NCI-H345 (cell line): Measurements from ENCODE around the gene MMP24.
"Not testable (repeated sequence)": the region's sequence is repeated elsewhere in the genome, so short reads cannot be mapped to it uniquely, and the experiment has no call there.

Source experiments
- DNase-seq: peaks from one replicate; lab custom pipeline; 2025; lab: John Stamatoyannopoulos, UW

Gene MMP24

DNA sequence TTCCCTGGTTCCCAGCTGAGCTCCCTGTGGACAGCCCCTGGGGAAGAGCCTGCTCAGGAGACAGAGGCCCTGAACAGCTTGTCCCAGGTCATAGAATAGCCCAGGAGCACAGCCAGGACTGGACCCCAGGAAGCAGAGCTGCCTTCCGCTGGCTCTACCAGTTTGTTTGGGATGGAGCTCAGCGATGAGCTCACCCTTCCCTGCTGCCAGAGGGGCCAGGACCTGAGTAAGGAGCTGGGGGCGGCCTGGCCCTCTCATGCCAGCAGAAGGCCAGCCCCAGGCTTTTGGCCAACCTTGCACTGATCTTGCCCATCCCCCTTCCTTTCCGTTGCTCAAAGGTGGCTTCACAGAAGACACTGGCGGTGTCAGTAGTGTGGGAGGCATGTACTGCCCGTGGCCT lies 33.9 kb downstream of the MMP24 start:
- DNase-seq, result no peak

DNA sequence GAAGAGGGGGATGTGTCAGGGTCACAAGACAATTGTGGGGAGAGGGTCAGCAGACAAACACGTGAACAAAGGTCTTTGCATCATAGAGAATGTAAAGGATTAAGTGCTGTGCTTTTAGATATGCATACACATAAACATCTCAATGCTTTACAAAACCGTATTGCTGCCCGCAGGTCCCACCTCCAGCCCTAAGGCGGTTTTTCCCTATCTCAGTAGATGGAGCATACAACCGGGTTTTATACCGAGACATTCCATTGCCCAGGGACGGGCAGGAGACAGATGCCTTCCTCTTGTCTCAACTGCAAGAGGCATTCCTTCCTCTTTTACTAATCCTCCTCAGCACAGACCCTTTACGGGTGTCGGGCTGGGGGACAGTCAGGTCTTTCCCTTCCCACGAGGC lies 35.8 kb downstream of the MMP24 start:
- DNase-seq, result not testable (repeated sequence)

DNA sequence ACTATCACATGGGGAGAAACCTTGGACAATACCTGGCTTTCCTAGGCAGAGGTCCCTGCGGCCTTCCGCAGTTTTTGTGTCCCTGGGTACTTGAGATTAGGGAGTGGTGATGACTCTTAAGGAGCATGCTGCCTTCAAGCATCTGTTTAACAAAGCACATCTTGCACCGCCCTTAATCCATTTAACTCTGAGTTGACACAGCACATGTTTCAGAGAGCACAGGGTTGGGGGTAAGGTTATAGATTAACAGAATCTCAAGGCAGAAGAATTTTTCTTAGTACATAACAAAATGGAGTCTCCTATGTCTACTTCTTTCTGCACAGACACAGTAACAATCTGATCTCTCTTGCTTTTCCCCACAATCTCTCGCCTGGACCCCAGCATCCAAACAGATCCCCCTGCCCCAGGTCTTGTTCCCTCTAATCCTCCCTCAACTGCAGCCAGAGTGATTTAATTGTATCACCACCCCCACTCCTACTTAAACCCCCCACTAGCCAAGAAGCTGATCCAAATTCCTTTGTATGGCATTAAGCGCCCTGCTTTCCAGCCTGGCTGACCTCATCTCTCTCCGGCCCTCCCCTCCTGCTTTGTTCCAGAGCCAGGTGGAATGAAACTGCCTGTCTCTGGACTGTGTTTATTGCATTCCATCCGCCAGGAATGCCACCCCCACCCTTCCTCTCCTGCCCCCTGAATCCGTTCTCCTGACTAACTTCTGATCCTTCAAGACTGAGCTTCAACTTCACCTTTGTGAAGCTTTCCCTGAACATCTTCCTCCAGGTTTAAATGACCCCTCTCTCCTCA lies 36.4 kb downstream of the MMP24 start:
- DNase-seq, result not testable (repeated sequence)

DNA sequence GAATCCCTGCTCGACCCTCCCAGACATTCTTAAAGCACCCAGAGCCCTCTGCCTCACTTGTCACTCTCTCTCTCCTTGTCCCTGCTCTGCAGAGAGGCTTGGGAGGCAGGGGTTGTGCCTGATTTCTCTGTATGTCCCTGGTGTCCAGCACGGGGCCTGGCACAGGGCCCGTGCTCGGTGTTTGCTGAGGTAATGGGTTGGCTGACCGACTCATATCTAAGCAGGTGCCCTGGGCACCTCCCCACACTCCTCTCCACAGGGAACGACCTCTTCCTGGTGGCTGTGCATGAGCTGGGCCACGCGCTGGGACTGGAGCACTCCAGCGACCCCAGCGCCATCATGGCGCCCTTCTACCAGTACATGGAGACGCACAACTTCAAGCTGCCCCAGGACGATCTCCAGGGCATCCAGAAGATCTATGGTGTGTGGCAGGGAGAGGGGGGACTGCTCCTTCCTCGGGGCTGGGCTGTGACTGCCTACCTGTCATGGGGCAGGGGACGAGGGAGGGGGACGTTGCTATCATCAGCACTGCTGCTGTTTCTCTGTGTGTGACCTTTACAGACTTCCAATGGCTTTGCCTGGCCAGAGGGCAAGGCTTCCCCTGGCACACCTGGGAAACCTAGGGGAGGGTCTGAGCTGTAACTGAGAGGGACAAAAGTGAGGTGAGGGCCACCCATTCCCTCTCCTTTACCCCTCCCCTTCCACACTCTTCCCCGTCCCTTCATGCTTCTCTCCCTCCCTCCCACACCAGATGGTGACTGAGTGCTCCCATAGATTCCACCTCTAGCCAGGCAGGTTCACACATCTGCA lies 37.2 kb downstream of the MMP24 start:
- DNase-seq, result no peak

DNA sequence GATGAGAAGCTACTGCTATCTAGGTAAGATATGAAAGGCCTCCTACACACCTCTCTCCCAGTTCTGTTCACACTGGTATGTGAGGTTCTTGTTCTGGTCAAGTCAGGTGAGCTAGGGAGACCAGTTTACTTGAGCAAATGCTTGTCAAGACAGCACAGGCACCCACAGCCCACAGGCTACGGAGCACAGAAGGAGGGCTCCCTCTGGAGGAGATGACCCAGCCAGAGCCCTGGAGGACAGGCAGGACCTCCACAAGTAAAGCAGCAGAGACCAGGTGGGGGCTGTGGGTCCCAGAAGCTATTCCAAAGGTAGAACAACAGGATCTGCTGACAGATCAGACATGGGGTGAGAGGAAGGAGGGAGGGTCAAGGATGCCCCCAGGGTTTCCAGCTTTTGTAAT lies 38.3 kb downstream of the MMP24 start:
- DNase-seq, result no peak

DNA sequence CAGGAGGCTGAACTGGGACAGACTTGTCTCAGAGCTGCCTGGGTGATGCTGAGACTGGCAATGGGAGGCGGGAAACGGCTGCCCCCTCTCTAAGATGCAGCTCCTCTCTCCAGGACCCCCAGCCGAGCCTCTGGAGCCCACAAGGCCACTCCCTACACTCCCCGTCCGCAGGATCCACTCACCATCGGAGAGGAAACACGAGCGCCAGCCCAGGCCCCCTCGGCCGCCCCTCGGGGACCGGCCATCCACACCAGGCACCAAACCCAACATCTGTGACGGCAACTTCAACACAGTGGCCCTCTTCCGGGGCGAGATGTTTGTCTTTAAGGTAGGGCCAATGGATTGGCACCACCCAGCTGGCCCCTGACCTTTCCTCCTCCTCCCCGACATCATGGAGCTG lies 40.6 kb downstream of the MMP24 start:
- no peak for DNase-seq

DNA sequence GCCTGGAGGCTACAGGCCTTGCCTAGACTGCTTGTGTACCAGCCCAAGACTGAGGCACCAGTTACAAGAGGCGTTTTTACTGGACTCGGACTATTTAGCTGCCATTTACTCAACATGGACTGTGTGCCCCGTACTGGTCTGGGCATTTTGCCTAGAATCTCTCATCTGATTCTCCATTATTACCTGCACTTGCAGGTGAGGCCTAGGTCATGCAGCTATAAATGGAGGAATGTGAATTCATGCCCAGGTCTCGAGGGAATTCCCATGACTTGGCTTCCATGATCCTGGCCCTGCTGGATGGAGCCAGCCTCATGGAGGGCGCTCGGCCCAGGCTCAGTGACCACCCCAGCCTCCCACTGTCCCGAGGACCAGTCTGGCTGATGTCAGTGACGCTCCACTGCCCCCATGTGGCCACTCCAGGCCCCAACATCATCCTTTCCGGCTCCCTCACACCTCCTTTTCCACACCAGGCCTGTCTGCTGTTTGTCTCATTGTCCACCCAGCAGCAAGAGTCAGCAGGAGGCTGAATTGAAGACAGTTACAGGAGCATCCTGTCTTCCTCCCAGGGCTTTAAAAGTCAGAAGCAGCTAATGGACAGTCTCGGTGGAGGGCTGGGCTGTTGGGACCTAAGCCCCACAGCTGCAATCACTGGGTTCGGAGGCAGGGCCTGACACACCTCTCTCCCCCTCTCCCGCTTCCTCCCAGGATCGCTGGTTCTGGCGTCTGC lies 42.7 kb downstream of the MMP24 start:
- peak; percentile 35 for DNase-seq

DNA sequence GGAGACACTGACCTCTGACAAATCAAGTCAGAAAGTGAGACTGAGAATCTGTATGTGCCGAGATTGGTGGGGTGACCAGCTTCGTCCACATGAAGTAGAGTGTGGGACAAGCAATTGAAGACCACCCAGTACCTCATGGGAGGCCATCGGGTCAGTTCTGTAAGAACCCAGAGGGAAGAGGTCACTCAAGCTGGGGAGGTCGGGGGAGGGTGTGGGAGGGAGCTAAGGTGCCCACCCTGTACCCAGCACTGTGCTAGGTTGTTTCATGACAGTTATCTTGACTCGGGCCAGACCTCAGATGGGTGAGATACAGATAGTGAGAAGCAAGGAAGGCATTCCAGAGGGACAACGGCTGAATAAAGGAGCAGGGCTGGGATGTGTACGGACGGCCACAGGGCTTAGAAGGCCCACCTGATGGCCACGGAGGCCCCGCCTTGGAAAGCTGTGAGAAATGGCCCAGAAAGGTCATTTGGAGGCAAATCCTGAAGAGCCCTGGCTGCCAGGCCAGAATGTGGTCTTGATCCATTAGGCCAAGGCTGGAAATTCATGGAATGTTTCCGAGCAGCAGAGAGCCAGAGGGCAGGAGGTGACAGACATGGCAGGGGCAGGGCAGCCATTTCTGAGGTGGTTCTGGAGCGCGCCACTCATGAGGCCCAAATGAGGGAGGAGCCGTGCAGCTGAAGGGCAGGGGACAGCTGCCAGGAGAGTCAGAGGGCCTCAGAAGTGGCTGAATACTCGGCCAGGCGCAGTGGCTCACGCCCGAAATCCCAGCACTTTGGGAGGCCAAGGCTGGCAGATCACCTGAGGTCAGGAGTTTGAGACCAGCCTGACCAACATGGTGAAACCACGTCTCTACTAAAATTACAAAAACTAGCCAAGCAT lies 43.8 kb downstream of the MMP24 start:
- DNase-seq, result no peak

DNA sequence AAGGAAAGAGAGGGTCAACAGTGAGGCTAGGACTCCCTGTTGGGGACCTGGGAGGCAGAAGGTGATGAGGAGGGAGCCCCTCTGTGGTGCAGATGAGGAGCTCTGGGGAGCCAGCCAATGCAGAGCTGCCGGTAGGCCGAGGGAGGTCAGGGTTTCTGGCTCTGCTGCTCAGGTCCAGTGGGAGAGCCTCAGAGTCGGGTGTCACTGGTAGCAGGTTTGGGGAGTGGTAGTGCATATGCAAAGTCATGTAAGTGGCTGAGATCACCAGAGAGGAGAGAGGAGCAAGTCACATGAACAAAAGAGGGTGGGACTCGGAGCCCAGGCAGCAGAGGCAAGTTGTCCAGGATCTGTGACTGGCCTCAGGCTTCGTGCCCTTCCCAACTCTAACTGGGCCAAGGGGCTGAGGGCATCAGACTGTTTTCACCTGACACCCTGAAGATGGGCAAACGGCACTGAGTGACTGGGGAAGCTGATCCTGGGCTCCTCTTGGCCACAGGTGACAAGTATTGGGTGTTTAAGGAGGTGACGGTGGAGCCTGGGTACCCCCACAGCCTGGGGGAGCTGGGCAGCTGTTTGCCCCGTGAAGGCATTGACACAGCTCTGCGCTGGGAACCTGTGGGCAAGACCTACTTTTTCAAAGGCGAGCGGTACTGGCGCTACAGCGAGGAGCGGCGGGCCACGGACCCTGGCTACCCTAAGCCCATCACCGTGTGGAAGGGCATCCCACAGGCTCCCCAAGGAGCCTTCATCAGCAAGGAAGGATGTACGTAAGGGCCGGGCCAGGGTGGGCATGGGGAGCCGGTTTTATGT lies 44.8 kb downstream of the MMP24 start:
- no peak for DNase-seq

DNA sequence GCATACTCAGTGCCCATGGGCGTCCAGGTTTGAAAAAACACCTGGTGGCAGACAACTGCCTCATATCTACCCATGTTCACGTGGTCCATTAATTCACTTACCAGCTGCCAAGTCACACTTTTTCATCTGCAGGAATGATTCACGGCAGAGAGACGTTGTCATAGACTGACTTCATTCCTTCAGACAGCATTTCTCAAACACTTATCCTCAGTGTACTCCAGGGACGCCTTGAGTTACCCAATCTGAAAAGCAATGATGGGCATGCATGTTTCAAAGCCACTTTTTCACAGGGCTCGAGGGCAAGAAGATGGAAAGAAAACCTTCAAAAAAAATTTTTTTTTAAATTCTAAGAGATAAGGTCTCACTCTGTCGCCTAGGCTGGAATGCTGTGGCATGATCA lies 45.4 kb downstream of the MMP24 start:
- no peak for DNase-seq

DNA sequence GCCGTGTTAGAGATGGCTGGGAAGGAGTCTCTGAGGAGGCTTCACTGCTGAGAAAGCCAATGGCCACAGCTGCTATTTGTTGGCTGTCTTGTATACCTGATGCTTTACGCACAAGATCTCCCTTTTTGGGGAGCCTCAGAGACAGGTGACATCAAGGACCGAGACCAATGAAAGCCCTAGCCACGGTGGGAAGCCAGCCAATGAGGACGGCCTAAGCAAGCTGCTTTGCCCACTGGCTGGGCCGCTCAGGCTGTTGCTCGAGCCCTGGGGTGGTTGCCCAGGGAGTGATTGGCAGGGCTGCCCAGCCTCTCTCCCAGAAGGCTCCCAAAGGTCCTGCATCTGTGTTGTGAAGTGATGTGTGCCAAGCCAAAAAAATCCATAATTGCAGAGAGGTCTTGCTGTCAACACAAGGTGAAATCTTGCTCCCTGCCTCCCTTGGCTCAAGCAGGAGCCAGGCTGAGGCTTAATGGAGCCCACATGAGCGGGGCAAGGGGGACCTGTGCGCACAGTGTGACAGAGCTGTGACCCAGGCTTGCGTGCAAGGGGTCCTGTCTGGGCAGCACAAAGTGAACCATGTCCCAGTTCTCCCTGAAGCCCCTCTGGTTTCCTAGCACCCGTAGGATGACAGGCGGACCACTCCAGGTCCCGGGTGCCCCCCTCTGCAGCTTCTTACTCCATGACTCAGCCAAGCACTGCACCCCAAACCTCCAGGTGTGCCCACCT lies 47.1 kb downstream of the MMP24 start:
- DNase-seq, result no peak

DNA sequence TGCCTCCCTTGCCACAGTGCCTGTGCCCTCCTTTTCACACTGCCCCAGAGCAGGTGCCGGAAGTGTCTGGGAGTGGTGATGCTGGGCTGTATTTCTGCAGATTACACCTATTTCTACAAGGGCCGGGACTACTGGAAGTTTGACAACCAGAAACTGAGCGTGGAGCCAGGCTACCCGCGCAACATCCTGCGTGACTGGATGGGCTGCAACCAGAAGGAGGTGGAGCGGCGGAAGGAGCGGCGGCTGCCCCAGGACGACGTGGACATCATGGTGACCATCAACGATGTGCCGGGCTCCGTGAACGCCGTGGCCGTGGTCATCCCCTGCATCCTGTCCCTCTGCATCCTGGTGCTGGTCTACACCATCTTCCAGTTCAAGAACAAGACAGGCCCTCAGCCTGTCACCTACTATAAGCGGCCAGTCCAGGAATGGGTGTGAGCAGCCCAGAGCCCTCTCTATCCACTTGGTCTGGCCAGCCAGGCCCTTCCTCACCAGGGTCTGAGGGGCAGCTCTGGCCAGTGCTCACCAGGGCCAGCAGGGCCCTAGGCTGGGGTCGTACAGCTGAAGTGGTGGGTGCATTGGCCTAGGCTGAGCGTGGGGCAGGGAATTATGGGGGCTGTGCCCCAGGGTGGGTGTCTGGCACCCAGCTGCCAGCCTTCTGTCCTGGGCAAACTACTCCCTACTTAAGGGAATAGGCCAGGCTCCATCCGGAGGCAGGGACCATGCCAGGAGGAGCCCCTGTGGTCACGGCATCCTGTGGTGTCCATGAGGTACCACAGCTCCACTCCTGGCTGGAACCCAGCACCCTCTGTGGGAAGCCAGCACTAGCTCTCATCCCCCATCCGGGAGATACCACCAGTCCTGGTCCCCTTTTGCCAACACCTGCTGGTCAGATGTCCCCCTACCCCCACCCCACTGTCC lies 47.9 kb downstream of the MMP24 start:
- DNase-seq, result no peak

DNA sequence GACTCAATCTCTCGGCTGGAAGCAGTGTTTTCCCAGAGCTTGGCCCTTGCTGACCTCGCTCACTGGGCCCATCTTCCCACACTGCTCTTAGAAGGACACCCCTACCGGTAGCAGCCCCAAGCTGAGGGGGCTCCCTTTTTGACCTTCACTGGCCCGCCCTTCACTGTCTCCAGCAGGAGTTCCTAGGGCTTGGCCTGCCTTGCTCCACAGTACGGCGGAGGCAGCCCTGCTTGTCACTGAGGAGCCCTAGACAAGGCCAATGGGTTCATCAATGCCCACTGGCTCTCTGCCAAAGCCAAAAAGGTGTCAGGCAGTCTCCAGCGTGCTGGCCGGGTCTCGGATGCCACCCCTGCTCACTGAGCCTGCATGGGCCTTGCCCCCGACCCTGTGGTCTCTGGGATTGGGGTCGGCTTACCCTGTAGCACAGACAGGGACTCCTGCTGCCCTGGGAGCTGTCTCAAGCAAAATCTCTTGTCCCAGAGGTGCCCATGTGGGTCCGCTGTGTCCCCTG lies 49.3 kb downstream of the MMP24 start:
- DNase-seq, result no peak

DNA sequence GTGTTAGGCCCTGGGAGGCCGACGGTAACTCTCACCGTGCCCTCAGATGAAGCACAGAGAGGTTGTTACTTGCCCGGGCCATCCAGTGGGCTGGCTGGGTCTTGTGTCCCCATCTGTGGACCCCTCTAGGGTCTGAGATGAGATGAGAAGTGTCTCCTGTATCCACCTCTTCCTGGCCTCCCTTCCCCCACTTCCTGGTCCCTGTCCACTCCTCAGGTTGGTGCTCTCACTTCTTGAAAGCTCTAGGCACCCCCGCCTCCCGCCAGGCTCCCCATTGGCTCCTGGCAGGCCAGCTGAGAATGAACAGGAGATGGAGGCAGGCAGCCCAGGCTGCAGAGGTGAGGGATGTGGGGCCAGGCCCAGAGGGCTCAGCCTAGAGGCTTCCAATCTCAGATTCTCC lies 49.9 kb downstream of the MMP24 start:
- DNase-seq, result no peak

DNA sequence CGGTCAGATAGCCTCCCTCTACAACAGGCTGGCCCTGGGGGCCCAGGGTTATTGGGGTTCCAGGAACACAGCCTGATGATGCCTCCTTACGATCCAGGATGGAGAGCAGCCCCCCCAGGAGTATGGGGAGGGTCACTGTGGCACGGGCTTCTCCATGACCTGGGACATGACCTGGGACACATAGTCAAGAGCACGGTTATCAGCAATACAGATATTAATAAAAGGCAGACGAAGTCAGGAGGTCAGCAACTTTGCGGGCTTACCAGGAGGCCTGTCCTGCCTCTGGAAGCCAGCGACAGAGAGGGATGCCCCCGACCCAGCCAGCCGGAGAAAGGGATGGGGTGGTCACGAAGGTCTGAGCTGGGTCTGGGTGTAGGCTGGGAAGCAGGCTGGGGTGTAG lies 50.6 kb downstream of the MMP24 start:
- DNase-seq, result no peak

DNA sequence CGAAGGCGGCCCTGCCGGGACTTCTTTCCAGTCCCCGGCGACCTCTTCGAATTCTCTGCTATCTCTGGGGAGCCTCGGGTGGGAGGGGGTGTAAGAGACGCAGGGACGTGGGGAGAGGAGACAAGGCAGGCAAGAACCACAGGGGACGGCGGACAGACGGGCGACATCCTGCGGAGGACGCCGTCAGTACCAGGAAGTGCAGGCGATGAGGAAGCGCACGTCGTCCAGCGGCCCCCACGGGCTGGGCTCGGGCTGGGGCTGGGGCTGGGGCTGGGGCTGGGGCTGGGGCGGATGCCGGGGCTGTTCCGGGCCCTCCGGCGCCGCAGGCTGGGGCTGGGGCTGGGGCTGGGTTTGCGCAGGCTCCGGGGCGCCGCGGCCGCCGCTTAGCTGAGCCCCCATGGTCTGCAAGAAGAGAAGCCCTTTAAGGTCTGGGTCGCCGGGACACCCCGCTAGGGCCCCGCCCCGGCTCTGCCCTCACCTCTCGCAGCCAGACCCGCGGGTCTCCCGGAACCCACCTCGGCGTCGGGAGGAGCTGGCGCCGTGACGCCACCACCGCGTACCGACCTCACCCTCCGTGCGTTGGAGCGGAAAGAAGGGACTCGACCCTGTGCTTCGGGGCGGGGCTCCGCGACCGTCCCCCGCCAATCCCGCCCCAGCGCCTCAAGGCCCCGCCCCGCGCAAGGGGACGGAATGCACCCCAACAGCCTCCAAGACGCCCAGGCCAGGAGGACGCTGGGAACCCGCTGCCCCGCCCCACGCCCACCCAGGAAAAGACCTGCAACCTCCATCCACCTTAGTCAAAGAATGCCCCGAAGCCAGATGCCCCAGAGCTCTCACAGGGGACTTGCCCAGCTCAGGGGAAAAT lies 51.3 kb downstream of the MMP24 start, which contains the start of gene MMP24OS:
Gene MMP24OS (minus strand): TSS at position 592 of the 865 bp plus-strand sequence. CDS start 193 bp downstream, at position 399.
- peak; percentile 91 for DNase-seq

DNA sequence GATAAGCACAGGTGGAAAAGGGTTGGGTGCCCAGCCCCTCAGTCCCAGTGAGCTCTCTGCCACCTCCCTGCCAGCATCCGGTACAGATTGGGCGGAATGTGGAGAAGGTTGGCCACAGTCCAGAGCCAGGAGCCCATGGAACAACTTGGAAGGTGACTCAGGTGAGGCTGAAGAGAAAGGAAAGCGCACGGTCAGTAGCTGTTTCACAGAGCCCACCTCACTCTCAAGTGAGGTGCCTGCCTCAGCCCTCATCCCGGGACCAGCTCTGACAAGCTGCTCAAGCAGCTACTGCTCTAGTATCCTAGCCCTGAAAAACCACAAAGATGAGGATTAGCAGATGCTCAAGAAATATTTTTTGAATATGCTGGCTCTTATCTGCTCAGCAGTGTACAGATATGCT lies 52.5 kb downstream of the MMP24 start:
- no peak for DNase-seq
